NB4 (cell line): ENCODE data around the gene DIP2C.

Experiments
- DNase-seq: peaks from one replicate; pipeline ENCODE4 v3.0.0; 2010; ENCODE audit warnings: low read depth
- H3K4me3 ChIP-seq: one replicate; pipeline ENCODE4 v1.5.1; 2011; ENCODE audit warnings: mild to moderate bottlenecking, low read depth, low read length, moderate library complexity
- CTCF ChIP-seq: IDR thresholded peaks from one replicate; pipeline ENCODE4 v1.5.1; 2012; ENCODE audit warnings: low read depth, low read length
- MAX ChIP-seq: IDR thresholded peaks from 2 replicates; pipeline ENCODE4 v1.6.1; 2011; ENCODE audit warnings: low read depth, low read length
- MYC ChIP-seq: IDR thresholded peaks from 2 replicates; pipeline ENCODE4 v1.6.1; 2011; ENCODE audit warnings: low read depth, low read length
- POLR2A ChIP-seq: IDR thresholded peaks from 2 replicates; pipeline ENCODE4 v1.6.1; 2011; ENCODE audit warnings: mild to moderate bottlenecking; ENCODE audit not compliant: insufficient read length; ENCODE audit errors: extremely low read depth

DIP2C gene

GRCh38 chr10:384538-385305, 304.7 kb downstream of the DIP2C start:
- TF ChIP-seq MYC = no peak
- no peak for TF ChIP-seq POLR2A
- no peak for TF ChIP-seq MAX
- no peak for TF ChIP-seq CTCF
- no peak overlapping the region for H3K4me3 ChIP-seq
- DNase-seq = no peak

- TF ChIP-seq POLR2A (no peak), MYC (no peak), CTCF (no peak)
- H3K4me3 ChIP-seq = no peak overlapping the region
- DNase-seq = no peak
These were observed 305.9 kb downstream of the DIP2C start for GRCh38 chr10:383519-383918.

- DNase-seq = no peak
- no peak for TF ChIP-seq MYC
- no peak overlapping the region for H3K4me3 ChIP-seq
These were observed 307.7 kb downstream of the DIP2C start for GRCh38 chr10:381805-382204.

GRCh38 chr10:381346-381745, 308.1 kb downstream of the DIP2C start:
- H3K4me3 ChIP-seq = no peak overlapping the region
- no peak for TF ChIP-seq MYC
- TF ChIP-seq CTCF = no peak
- no peak for DNase-seq

- TF ChIP-seq CTCF (no peak), POLR2A (no peak), MYC (no peak), MAX (no peak)
- DNase-seq = no peak
- no peak overlapping the region for H3K4me3 ChIP-seq
These were observed 309.0 kb downstream of the DIP2C start for GRCh38 chr10:380313-380940.

GRCh38 chr10:378930-379704, 310.4 kb downstream of the DIP2C start:
- TF ChIP-seq POLR2A (no peak), MYC (no peak), CTCF (no peak), MAX (no peak)
- no peak for DNase-seq
- H3K4me3 ChIP-seq = no peak overlapping the region
